HepG2 (cell line): ENCODE results near the gene ADAMTS2.

Source experiments
- BCL3 ChIP-seq: sonication (generic); formaldehyde crosslinking; IDR thresholded peaks from 2 replicates; pipeline ENCODE4 v1.5.1; 2020; ENCODE audit warnings: mild to moderate bottlenecking, missing genetic modification reagents, moderate library complexity
- CTCF ChIP-seq: sonication (generic); formaldehyde crosslinking; IDR thresholded peaks from 2 replicates; pipeline ENCODE4 v1.5.0; 2020; ENCODE audit warnings: mild to moderate bottlenecking, missing genetic modification reagents, moderate library complexity
- EP300 ChIP-seq, 3 experiments: sonication (generic) in 1 of 3; formaldehyde crosslinking in 1 of 3; IDR thresholded peaks; 2 replicates each; pipeline versions ENCODE4 v1.5.1 to v1.6.1; 2011 to 2020; ENCODE audit warnings: low read depth in 2 of 3, low read length in 2 of 3, borderline replicate concordance in 1 of 3, improper control_type of control experiment in 1 of 3, mild to moderate bottlenecking in 1 of 3, missing genetic modification reagents in 1 of 3, moderate library complexity in 1 of 3
- THAP8 ChIP-seq: sonication (generic); formaldehyde crosslinking; IDR thresholded peaks from 2 replicates; pipeline ENCODE4 v1.5.1; 2020; ENCODE audit warnings: missing genetic modification reagents, mild to moderate bottlenecking, borderline replicate concordance

- TF ChIP-seq EP300 (IDR thresholded peaks at IDR 0.05; ENCODE audit: low read depth in 2 of 2, low read length in 2 of 2) (no peak), EP300 (CRISPR knock-in tag; IDR thresholded peaks at IDR 0.05; ENCODE audit: borderline replicate concordance) (no peak), CTCF (CRISPR knock-in tag) (no peak), THAP8 (CRISPR knock-in tag) (no peak), BCL3 (CRISPR knock-in tag) (no peak)
Observed at GRCh38 chr5:179193746-179194145, 151.5 kb downstream of the ADAMTS2 start.
